DOHH2 (cell line): ENCODE data around the gene EDEM3.

ENCODE experiments used
- H3F3A ChIP-seq: fragments of 200-600 bp; sonication (generic), shearing (Covaris generic); 2 replicates; pipeline ENCODE4 v1.6.0; 2016; ENCODE audit warnings: antibody characterized with exemption, mild to moderate bottlenecking; ENCODE audit not compliant: control insufficient read depth, insufficient read depth
- H3K27ac ChIP-seq: fragments of 200-600 bp; sonication (generic); 2 replicates; pipeline ENCODE4 v1.5.1; 2014; ENCODE audit warnings: low read depth, mild to moderate bottlenecking, low read length, moderate library complexity
- H3K27me3 ChIP-seq: fragments of 200-600 bp; sonication (generic); 2 replicates; pipeline ENCODE4 v1.6.1; 2014; ENCODE audit warnings: mild to moderate bottlenecking, low read length, mixed read lengths; ENCODE audit not compliant: control insufficient read depth
- H3K36me3 ChIP-seq: fragments of 200-600 bp; sonication (generic); 2 replicates; pipeline ENCODE4 v1.6.1; 2014; ENCODE audit warnings: mild to moderate bottlenecking, low read length, moderate library complexity, mixed read lengths; ENCODE audit not compliant: control insufficient read depth
- H3K4me1 ChIP-seq: fragments of 200-600 bp; sonication (generic); 2 replicates; pipeline ENCODE4 v1.6.1; 2014; ENCODE audit warnings: mild to moderate bottlenecking, low read length, mixed read lengths; ENCODE audit not compliant: control insufficient read depth
- H3K4me2 ChIP-seq: fragments of 200-600 bp; sonication (generic); 2 replicates; pipeline ENCODE4 v1.6.0; 2014; ENCODE audit warnings: mild to moderate bottlenecking, low read length, moderate library complexity
- H3K4me3 ChIP-seq: fragments of 200-600 bp; sonication (generic); 2 replicates; pipeline ENCODE4 v1.5.1; 2014; ENCODE audit warnings: mild to moderate bottlenecking, low read length, mixed read lengths
- H3K79me2 ChIP-seq: fragments of 200-600 bp; sonication (generic); 2 replicates; pipeline ENCODE4 v1.6.1; 2014; ENCODE audit warnings: mild to moderate bottlenecking, low read length, mixed read lengths; ENCODE audit not compliant: control insufficient read depth
- H3K9me2 ChIP-seq: fragments of 200-600 bp; sonication (generic); replicated peaks from 2 replicates; pipeline ENCODE4 v1.6.1; 2014; ENCODE audit warnings: mild to moderate bottlenecking, low read length, mixed read lengths; ENCODE audit not compliant: control insufficient read depth
- H3K9me3 ChIP-seq: fragments of 200-600 bp; sonication (generic); 2 replicates; pipeline ENCODE4 v1.6.1; 2014; ENCODE audit warnings: antibody characterized with exemption, low read length, mixed read lengths; ENCODE audit not compliant: control insufficient read depth, insufficient read depth
- H4K20me1 ChIP-seq: fragments of 200-600 bp; sonication (generic); 2 replicates; pipeline ENCODE4 v1.6.0; 2014; ENCODE audit warnings: low read depth, mild to moderate bottlenecking, antibody characterized with exemption, low read length, moderate library complexity; ENCODE audit not compliant: control insufficient read depth, insufficient read depth
- EZH2phosphoT487 ChIP-seq: fragments of 200-600 bp; sonication (generic); IDR thresholded peaks from 2 replicates; pipeline ENCODE4 v1.6.1; 2017; ENCODE audit warnings: borderline replicate concordance, mild to moderate bottlenecking, antibody characterized with exemption, low read length, moderate library complexity, mixed read lengths
- TF ChIP-seq, protein P1 (sequence below): fragments of 200-600 bp; sonication (generic); IDR thresholded peaks from one replicate; pipeline ENCODE4 v1.5.1; 2014; ENCODE audit warnings: antibody characterized with exemption, mild to moderate bottlenecking, low read depth, low read length; ENCODE audit not compliant: poor library complexity, severe bottlenecking

Gene EDEM3

DNA sequence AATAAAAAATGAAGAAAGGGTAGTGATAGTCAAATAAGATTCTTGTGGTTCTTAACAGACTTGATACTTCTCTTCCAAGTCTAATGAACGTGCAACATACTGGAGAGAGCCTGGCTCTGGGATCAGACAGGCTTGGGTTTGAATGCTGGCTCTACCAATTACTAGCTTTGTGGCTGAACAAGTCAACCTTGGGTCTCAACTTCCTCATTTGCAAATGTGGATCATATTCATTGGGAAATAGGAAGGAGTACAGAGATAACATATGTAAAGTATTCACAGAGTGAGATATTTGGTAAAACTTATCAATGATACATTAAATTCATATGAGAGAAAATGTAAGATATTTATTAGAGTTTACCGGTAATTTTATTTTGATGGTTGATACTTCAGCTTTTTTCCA is 2.0 kb downstream of the EDEM3 start:
- Histone ChIP-seq H3K27me3 (no peaks in the 10 kb centered on the region), H3K36me3 (peaks cover 8% of the 10 kb centered on the region), H3K27ac (no peak overlapping the region), H3K79me2 (peaks cover 45% of the 10 kb centered on the region), H3K4me2 (peak overlapping the region; percentile 61), H3F3A (no peaks in the 10 kb centered on the region; the same call in 1 of the 2 replicates), H3K9me3 (no peaks in the 10 kb centered on the region), H4K20me1 (no peaks in the 10 kb centered on the region), H3K9me2 (no peaks in the 10 kb centered on the region), H3K4me1 (peaks cover 29% of the 10 kb centered on the region), H3K4me3 (peak overlapping the region; percentile 97)
- TF ChIP-seq EZH2phosphoT487 = no peak
- TF ChIP-seq, protein P1, sequence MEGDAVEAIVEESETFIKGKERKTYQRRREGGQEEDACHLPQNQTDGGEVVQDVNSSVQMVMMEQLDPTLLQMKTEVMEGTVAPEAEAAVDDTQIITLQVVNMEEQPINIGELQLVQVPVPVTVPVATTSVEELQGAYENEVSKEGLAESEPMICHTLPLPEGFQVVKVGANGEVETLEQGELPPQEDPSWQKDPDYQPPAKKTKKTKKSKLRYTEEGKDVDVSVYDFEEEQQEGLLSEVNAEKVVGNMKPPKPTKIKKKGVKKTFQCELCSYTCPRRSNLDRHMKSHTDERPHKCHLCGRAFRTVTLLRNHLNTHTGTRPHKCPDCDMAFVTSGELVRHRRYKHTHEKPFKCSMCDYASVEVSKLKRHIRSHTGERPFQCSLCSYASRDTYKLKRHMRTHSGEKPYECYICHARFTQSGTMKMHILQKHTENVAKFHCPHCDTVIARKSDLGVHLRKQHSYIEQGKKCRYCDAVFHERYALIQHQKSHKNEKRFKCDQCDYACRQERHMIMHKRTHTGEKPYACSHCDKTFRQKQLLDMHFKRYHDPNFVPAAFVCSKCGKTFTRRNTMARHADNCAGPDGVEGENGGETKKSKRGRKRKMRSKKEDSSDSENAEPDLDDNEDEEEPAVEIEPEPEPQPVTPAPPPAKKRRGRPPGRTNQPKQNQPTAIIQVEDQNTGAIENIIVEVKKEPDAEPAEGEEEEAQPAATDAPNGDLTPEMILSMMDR = no peak

- no peak overlapping the region for H3K4me2 ChIP-seq
- TF ChIP-seq, protein P1 = no peak
- TF ChIP-seq EZH2phosphoT487 = no peak
- H3K9me3 ChIP-seq = no peaks in the 10 kb centered on the region
- H3K4me1 ChIP-seq = peaks cover 31% of the 10 kb centered on the region
- H3K4me3 ChIP-seq = no peak overlapping the region
- H3K79me2 ChIP-seq = peaks cover 44% of the 10 kb centered on the region
- H3K27ac ChIP-seq = no peak overlapping the region
- peaks cover 3% of the 10 kb centered on the region for H3F3A ChIP-seq
- no peaks in the 10 kb centered on the region for H4K20me1 ChIP-seq
- no peaks in the 10 kb centered on the region for H3K9me2 ChIP-seq
- H3K36me3 ChIP-seq = peaks cover 15% of the 10 kb centered on the region
- no peaks in the 10 kb centered on the region for H3K27me3 ChIP-seq
Observed at GRCh38 chr1:184748740-184749139, 5.9 kb downstream of the EDEM3 start.

DNA sequence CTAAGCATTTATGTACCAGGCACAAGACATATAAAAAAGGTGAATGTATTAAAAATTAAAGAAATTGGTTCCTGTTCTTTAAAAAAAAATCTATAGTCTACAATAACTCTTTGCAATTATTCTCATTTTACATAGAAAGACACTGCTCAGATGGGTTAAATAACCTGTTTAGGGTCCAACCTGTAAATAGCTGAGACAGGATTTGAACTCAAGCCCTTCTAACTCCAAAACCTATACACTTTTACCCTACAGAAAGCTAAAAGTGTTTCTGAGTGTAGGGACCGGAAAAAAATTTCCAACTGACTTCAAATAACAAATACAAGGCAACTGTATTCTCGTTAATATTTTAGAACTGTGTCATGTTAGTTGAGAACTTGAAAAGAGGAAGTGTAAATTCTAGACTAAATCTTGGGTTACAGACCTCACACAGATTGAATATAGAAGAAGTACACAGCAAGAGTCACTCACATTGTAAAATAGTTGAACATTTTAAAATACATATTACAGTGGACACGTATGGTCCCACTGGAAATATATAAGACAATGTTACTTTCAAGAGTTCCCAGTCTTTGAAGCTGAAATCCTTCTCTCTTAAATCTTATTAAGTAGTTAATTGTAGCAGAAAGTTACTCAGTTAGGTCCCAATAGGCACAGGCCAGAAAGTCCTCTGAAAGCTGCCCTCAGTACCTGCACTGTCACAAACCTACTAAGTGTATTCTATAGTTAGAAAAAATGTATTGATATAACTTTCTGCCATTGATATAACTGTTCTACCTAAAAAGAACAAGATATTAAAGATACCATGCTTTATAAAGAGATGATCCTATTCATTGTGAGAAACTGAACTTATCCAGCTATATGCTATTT is 7.3 kb downstream of the EDEM3 start:
- Histone ChIP-seq H4K20me1 (no peaks in the 10 kb centered on the region), H3K27me3 (no peaks in the 10 kb centered on the region), H3K36me3 (peaks cover 12% of the 10 kb centered on the region), H3F3A (peaks cover 3% of the 10 kb centered on the region), H3K4me2 (peak overlapping the region; percentile 21; the same call in 1 of the 2 replicates), H3K9me3 (no peaks in the 10 kb centered on the region), H3K4me3 (no peak overlapping the region), H3K27ac (peak overlapping the region; percentile 25), H3K79me2 (peaks cover 33% of the 10 kb centered on the region), H3K9me2 (no peaks in the 10 kb centered on the region), H3K4me1 (peaks cover 19% of the 10 kb centered on the region)
- TF ChIP-seq EZH2phosphoT487 = no peak
- TF ChIP-seq, protein P1 = no peak
